GM18526 (cell line): Measurements from ENCODE around the gene TCEAL4.

ENCODE experiments used
- POLR2A ChIP-seq: IDR thresholded peaks from 3 replicates; pipeline ENCODE4 v1.6.1; 2011; ENCODE audit not compliant: insufficient read length; ENCODE audit errors: extremely low read depth

Gene TCEAL4

DNA sequence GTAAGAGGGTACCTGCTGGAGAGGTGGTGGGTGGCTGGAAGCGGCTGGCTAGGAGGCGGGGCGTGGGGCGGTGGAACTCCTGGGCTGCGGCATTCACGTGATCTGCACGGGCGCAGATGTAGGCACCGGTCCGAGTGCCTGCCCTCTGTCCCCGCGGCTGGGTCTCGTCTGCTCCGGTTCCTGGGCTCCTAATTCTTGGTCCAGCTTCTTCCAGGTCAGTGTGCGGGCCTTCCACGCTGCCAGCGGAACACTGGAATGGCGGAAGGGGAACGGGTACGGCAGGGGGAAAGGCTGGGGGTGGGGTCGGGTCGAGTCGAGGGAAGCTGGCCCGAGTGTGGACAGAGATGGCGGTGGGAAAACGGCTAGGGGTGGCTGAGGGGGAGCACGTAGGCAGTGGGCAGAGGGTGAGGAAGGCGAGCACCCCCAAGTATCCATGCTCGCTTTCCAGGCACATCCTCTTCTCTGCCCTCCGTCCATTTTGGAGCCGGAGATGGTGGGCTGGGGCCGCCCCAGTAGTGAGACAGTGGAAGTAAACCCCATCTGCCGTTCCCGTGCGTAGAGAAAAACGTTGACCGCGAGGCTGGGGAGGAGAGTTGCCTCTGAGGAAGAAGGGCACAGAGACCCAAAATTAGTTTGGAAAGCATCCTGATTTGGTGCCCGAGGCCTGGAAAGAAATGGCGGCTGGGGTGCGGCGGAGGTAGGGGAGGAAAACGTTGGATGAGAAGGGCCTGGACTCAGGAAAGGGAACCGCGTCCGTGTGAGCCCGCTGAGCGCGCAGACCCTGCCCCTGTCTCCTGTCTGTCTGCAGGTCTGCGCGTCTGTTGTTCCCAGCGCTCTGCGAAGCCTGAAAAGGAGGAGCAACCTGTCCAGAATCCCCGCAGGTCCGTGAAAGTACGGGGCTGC lies at the start of gene TCEAL4:
Gene TCEAL4 (plus strand): TSS at position 105 of the 903 bp plus-strand sequence. CDS start 1,161 bp downstream, outside the sequence.
- peak; percentile 35 for TF ChIP-seq POLR2A

DNA sequence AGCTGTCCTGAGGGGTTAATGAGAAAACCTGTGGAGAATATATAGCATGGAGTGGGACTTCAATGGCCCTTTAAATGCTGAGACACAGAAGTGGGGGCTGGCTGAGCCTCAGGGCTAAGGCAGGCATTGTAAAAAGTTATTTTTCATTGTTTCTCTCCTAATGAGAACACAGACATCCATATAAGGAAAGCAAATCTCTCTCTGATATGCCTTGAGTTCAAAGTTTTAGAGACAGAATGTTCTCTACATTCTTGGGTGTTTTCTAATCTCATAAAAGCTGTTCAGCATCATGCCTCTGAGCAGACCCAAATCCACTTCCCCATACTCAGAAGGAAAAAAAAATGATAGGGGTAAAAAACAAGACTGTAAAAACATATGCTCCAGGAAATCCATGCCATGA lies 49.2 kb upstream of the TCEAL4 start:
- no peak for TF ChIP-seq POLR2A

DNA sequence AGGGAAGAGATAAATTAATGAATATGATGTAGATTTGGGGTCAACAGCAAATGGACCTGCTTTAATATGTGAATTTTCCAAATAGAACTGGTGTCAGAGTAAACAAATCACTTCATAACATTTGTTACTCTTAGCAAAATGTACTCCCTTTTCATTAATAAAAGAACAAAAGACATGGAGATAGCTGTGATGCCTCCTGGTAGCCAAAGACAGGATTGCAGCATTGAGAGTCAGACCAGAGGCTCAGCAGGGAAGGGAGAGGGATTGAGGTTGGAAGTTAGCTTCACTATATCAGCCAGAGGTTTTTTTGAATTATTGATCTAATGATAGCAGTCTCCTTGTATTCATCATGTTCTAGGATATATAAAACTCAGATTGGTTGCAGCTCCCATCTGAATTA lies 48.6 kb upstream of the TCEAL4 start:
- no peak for TF ChIP-seq POLR2A

DNA sequence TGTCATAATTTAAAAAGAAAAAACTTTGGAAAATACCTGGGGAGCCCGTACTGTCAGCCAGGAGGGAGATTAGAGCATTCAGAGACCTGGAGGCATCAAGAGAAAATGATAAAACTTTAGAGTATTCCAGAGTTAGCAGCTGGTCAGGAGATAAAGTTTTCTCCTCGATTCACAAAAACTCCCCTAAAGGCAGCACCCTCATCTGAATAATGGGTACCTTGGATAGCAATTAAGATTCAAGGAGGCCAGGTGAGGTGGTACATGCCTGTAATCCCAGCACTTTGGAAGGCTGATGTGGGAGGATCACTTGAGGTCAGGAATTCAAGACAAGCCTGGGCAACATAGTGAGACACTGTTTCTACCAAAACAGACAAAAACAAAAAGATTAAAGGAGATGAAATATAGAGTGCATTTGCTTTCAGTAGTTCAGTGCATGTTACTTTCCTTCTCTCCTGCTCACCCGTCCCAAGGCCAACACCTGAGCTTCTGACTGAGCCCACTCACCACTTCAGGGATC lies 47.4 kb upstream of the TCEAL4 start:
- TF ChIP-seq POLR2A = no peak

DNA sequence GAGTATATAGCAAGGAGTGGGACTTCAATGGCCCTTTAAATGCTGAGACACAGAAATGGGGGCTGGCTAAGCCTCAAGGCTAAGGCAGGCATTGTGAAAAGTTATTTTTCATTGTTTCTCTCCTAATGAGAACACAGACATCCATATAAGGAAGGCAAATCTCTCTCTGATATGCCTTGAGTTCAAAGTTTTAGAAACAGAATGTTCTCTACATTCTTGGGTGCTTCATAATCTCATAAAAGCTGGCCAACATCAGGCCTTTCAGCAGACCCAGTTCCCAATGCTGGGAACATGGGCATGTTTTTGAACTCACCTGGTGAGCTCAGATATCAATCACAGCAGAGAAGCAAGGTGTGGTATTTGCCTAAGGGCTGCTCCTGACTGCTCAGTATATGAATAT lies 46.6 kb upstream of the TCEAL4 start:
- TF ChIP-seq POLR2A = no peak

DNA sequence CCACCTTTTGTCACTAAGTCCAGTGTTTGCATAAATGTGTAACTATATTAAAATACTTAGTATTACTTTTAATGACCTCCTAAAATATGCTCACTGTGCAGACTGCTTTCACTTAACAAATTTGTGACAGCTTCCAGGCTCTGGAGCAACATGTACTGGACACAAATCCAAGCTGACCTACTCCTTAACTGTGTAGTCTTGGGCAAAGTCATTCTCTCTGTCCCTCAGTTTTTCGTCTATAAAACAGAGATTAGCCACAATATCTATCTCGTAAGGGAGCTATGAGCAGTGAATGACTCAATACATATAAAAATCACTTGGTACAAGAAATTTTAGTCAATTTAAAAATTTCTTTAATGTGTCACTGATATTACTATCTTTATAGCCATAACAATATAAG lies 45.6 kb upstream of the TCEAL4 start:
- TF ChIP-seq POLR2A = no peak

DNA sequence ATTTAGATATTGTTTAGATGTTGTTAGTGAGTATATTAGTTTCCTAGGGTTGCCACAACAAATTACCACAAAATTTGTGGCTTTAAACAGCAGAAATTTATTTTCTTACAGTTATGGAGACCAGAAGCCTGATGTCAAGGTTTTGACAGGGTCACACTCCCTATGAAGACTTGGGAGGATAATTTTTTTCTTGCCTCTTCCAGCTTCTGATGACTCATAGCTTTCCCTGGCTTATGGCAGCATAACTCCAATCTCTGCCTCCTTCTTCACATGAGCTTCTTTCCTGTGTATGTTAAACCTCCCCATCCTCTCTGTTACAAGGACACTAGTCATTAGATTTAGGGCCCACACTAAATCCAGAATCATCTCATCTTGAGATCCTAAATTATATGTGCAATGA lies 45.2 kb upstream of the TCEAL4 start:
- no peak for TF ChIP-seq POLR2A

DNA sequence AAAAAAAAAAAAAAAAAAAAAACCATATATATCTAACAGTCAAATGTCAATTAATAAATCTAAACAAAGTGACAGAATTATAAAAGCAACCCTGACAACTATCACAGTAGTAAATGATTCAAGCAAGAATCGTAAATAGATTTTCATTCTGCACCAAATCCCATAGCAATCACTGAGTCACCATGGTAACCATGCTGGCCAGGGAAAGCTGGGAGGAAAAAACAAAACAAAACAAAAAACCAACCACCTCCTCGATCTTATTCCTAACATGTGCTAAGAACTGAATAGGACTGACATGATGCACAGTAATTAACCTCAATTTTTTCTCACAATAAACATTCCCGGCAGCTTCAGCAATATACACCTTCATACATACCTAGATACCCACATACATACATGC lies 35.4 kb upstream of the TCEAL4 start:
- no peak for TF ChIP-seq POLR2A

DNA sequence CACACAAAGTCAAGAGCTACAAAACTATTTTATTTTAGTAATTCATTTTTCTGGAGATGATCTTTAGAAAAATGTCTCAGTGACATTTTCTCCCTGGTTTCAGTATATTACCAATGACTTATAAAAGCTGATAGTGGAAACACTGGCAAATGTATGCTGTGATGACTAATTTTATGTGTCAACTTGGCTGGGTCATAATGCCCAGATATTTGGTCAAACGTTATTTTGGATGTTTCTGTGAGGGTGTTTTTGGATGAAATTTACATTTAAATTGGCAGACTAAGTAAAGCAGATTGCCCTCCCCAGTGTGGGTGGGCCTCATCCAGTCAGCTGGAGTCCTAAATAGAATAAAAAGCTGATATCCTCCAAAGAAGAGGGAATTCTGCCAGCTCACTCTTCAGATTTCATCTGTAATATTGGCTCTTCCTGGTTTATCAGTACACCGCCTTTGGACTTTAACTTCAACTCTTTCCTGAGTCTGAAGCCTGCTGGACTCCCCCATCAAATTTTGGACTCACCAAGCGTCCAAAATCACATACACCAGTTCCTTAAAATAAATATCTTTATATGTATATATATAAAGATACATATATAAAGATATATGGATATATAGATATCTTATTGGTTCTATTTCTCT lies 34.8 kb upstream of the TCEAL4 start:
- no peak for TF ChIP-seq POLR2A

DNA sequence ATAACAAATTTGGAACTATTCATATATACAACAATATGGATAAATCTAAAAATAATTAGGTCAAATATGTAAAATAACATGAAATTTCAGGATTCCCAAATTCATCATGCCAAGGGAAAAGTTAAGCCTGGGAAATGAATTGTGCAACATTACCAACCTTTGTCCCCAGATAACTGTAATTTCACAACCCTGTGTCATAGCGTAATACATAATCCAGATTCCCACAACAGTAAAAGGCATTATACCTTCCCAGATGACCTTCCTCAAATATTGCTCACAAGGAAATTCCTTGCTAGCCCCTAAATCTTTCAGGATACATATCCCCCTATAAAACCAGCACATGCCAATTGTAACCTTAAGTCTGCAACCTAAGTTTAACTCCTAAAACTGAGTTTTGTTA lies 33.1 kb upstream of the TCEAL4 start:
- TF ChIP-seq POLR2A = no peak

DNA sequence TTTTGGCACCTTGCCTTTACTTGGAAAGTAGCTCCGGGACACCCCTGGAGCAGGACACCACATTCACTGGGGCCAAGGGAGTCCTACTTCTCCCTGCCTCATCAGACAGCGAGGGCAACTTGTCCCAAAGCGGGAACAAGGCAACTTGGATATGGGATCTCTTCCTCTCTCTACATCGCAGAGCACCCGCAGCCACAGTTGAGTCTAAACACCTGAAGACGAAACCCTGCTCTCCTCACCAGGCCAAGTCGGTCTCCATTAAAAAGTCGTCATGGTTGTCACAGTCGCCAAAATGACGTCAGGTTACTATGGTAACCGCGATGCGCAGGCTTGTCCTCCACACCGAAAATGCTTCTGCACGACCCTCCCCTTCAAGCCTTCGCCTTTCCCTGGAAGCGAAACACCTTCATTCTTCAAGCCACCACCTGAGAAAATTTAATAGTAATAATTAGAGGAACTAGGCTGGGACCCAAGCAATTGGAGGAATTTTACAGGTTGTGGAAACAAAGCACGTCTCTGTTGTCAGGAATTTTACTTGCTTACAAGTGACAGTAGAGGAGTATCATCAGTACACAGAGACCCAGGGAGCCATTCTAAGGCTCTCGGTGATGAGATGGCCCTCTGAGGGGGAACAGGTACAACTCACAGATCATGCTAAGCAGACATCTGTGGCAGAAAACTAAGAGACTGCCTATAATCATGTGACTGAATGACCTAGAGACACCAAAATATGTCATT lies 30.5 kb upstream of the TCEAL4 start:
- peak; percentile 44 for TF ChIP-seq POLR2A

DNA sequence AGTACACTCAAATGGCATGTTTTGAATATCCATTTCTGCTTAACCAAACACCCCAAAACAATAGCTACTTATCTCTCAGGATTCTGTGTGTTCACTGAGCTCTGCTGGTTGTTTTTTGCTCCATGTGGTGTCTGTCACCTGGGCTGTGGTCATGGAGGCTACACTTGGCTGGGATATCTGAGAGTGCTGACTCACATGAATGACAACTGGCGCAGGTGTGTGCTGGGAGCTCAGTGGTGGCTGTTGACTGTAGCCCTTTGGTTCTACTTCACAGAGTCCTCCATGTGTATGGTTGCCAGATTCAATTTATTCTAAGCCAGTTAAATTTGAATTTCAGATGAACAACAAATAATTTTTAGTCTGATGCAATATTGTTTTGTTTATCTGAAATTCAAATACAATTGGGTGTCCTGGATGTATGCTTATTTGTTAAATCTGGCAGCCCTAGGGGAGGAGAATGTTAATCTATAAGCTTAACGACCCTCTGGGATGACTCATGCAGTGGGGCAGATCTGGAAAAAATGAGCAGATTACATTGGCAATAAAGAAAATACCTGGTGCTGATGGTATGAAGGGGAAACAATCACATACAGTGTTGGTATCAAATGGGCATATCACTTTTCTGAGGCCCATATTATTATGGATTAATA lies 28.2 kb upstream of the TCEAL4 start:
- no peak for TF ChIP-seq POLR2A

DNA sequence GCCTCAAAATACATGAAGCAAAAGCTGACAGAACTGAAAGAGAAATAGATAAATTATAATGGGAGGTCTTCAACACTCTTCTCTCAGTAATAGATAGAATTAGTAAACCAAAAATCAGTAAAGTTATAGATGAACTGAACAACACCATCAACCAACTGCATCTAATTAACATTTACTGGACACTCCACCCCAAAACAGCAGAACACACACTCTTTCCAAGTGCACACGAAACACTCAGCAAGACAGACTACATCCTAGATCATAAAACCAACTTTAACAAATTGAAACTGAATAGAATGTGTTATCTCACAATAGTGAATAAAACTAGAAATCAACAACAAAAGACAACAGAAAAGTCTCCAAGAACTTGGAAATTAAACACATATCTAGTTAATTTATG lies 25.1 kb upstream of the TCEAL4 start:
- no peak for TF ChIP-seq POLR2A

DNA sequence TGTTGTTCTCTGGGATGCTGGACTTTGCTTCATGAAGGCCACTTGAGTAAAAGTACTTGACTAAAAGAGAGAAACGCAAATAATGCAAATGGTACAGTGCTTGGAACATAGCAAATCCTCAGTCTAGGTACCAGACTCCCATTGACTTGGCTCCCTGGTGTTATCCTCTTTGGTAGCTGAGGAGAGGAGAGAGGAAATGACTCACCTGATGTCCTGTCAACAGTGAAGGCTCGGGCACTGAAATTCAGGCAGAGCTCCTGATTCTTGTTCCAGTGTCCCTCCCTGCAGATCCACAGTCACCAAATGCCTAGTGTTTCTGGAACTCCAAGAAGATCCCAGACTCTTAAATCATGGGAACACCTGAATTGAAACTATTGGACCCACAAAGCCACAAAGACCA lies 22.5 kb upstream of the TCEAL4 start:
- TF ChIP-seq POLR2A = no peak

DNA sequence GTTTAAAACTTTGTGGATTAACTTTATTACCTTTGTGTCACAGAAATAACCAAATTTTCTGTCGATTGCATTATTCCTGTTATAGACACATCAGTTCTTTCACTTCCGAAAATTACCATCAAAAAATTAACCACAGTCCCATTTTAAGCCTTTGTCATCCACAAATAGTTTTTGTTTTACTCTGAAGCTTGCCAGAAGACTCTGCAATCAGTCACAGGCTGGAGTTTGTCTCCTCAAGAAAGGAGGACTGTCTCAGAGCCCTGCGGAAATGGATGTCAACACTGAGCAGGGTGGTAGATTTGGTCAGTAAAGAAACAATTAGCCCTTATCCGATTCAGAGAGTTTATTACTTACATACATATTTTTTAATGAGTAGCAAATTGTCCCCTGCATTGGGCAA lies 20.1 kb upstream of the TCEAL4 start:
- TF ChIP-seq POLR2A = no peak
